ENCODE results near the gene SLC7A8. TPM values are rescaled to one million over a fixed set of nuclear protein-coding genes. Genes with fewer than 3 reads are reported as not detected.

SLC7A8 gene
- total RNA-seq, 2 donors from 2014 or later, result 119 to 143 TPM

GRCh38 chr14:23137813-23138535 is 45.5 kb downstream of the SLC7A8 start:
- TF ChIP-seq POLR2AphosphoS5 (IDR thresholded peaks at IDR 0.05) (no peak), POLR2A (IDR thresholded peaks at IDR 0.05) (no peak), CTCF (IDR thresholded peaks at IDR 0.05) (no peak)
- Histone ChIP-seq H3K4me1 (replicated peaks) (no peaks in the 10 kb centered on the region), H3K36me3 (peaks cover 3 to 13% of the 10 kb centered on the region in 2 donors), H3K9me3 (no peaks in the 10 kb centered on the region), H3K4me3 (no peak overlapping the region), H3K27ac (peak overlapping the region; percentile 58 to 73), H3K27me3 (replicated peaks; ENCODE audit: insufficient read depth) (no peaks in the 10 kb centered on the region)
- intact Hi-C loops (cut with DNase I), result no loop called here
- 67% methylated on average over 6 of the region's 6 CpGs for WGBS
- DNase-seq (ENCODE audit: low spot score), result no peak

- no peaks in the 10 kb centered on the region for H3K9me3 ChIP-seq
- DNase-seq (ENCODE audit: low spot score), result peak; percentile 88
- intact Hi-C loops (cut with DNase I), result no loop called here
- no peaks in the 10 kb centered on the region for H3K27me3 ChIP-seq (replicated peaks; ENCODE audit: insufficient read depth)
- 25% methylated on average over 11 of the region's 11 CpGs for WGBS
- peak overlapping the region; percentile 58 to 73 for H3K27ac ChIP-seq
- TF ChIP-seq CTCF (IDR thresholded peaks at IDR 0.05), result no peak
- peak; percentile 83 for TF ChIP-seq POLR2AphosphoS5 (IDR thresholded peaks at IDR 0.05)
- peak; percentile 19 for TF ChIP-seq POLR2A (IDR thresholded peaks at IDR 0.05)
- peaks cover 3 to 13% of the 10 kb centered on the region in 2 donors for H3K36me3 ChIP-seq
- H3K4me3 ChIP-seq, result no peak overlapping the region
- no peaks in the 10 kb centered on the region for H3K4me1 ChIP-seq (replicated peaks)
Observed at GRCh38 chr14:23137192-23137812, 46.2 kb downstream of the SLC7A8 start.

- no peak overlapping the region for H3K4me3 ChIP-seq
- H3K4me1 ChIP-seq (replicated peaks), result no peaks in the 10 kb centered on the region
- WGBS, result 90% methylated on average over 16 of the region's 16 CpGs
- H3K27ac ChIP-seq, result peak overlapping the region; percentile 58 to 73
- H3K27me3 ChIP-seq (replicated peaks; ENCODE audit: insufficient read depth), result no peaks in the 10 kb centered on the region
- DNase-seq (ENCODE audit: low spot score), result no peak
- TF ChIP-seq POLR2AphosphoS5 (IDR thresholded peaks at IDR 0.05), result no peak
- no peak for TF ChIP-seq POLR2A (IDR thresholded peaks at IDR 0.05)
- no peaks in the 10 kb centered on the region for H3K9me3 ChIP-seq
- intact Hi-C loops (cut with DNase I), result no loop called here
- H3K36me3 ChIP-seq, result peaks cover 3 to 13% of the 10 kb centered on the region in 2 donors
Observed at GRCh38 chr14:23136566-23137133, 46.8 kb downstream of the SLC7A8 start.

GRCh38 chr14:23132970-23133369 is 50.5 kb downstream of the SLC7A8 start:
- no peak for DNase-seq (ENCODE audit: low spot score)
- Histone ChIP-seq H3K36me3 (peaks cover 0 to 1% of the 10 kb centered on the region in 2 donors), H3K4me3 (no peak overlapping the region), H3K27me3 (replicated peaks; ENCODE audit: insufficient read depth) (no peaks in the 10 kb centered on the region), H3K4me1 (replicated peaks) (peaks cover 3% of the 10 kb centered on the region), H3K9me3 (no peaks in the 10 kb centered on the region), H3K27ac (no peak overlapping the region)
- TF ChIP-seq POLR2A (IDR thresholded peaks at IDR 0.05), result no peak
- TF ChIP-seq CTCF (IDR thresholded peaks at IDR 0.05), result no peak
- no peak for TF ChIP-seq POLR2AphosphoS5 (IDR thresholded peaks at IDR 0.05)
- intact Hi-C loops (cut with DNase I), result no loop called here
- WGBS, result 61% methylated on average over 8 of the region's 8 CpGs

- H3K4me3 ChIP-seq, result no peak overlapping the region
- H3K36me3 ChIP-seq, result peaks cover 0 to 4% of the 10 kb centered on the region in 2 donors
- TF ChIP-seq POLR2AphosphoS5 (IDR thresholded peaks at IDR 0.05) (no peak), POLR2A (IDR thresholded peaks at IDR 0.05) (no peak), CTCF (IDR thresholded peaks at IDR 0.05) (no peak)
- H3K9me3 ChIP-seq, result no peaks in the 10 kb centered on the region
- peaks cover 3% of the 10 kb centered on the region for H3K4me1 ChIP-seq (replicated peaks)
- intact Hi-C loops (cut with DNase I), result no loop called here
- WGBS, result 91% methylated on average over 5 of the region's 5 CpGs
- H3K27ac ChIP-seq, result peak overlapping the region in 1 of 2 donors; percentile 65
- DNase-seq (ENCODE audit: low spot score), result no peak
- no peaks in the 10 kb centered on the region for H3K27me3 ChIP-seq (replicated peaks; ENCODE audit: insufficient read depth)
Observed at GRCh38 chr14:23131482-23131881, 52.0 kb downstream of the SLC7A8 start.
